CD4-positive, alpha-beta T cell treated with Interleukin-4 for 1 hour (primary cell): Measurements from ENCODE around the gene LHFPL2.

ENCODE experiments used
- DNase-seq, 2 donors: peaks; one replicate each; pipeline ENCODE4 v3.0.0-alpha.2; 2020 to 2022

Gene LHFPL2

GRCh38 chr5:78563621-78564020, 85.0 kb downstream of the LHFPL2 start:
- DNase-seq, result no peak

- DNase-seq, result no peak
Measured at GRCh38 chr5:78562714-78563330, 85.8 kb downstream of the LHFPL2 start.

GRCh38 chr5:78562001-78562400, 86.6 kb downstream of the LHFPL2 start:
- DNase-seq, result no peak

GRCh38 chr5:78561261-78561660, 87.3 kb downstream of the LHFPL2 start:
- DNase-seq, result no peak

GRCh38 chr5:78560000-78560855, 88.3 kb downstream of the LHFPL2 start:
- no peak for DNase-seq

GRCh38 chr5:78557601-78558000, 91.0 kb downstream of the LHFPL2 start:
- DNase-seq, result no peak

GRCh38 chr5:78555870-78556269, 92.7 kb downstream of the LHFPL2 start:
- DNase-seq, result no peak

GRCh38 chr5:78554670-78555069, 93.9 kb downstream of the LHFPL2 start:
- DNase-seq, result no peak

- DNase-seq, result no peak
Measured at GRCh38 chr5:78553580-78554353, 94.8 kb downstream of the LHFPL2 start.

GRCh38 chr5:78552729-78553342, 95.7 kb downstream of the LHFPL2 start:
- no peak for DNase-seq

- DNase-seq, result no peak
Measured at GRCh38 chr5:78550891-78551290, 97.7 kb downstream of the LHFPL2 start.

GRCh38 chr5:78549043-78549442, 99.5 kb downstream of the LHFPL2 start:
- DNase-seq, result peak; percentile 6 to 56

- DNase-seq, result no peak
Measured at GRCh38 chr5:78547731-78548615, 100.6 kb downstream of the LHFPL2 start.

GRCh38 chr5:78547183-78547582, 101.4 kb downstream of the LHFPL2 start:
- no peak for DNase-seq

GRCh38 chr5:78546276-78546996, 102.1 kb downstream of the LHFPL2 start:
- DNase-seq, result no peak

- no peak for DNase-seq
Measured at GRCh38 chr5:78545406-78545805, 103.2 kb downstream of the LHFPL2 start.

- no peak for DNase-seq
Measured at GRCh38 chr5:78544561-78545201, 103.9 kb downstream of the LHFPL2 start.

- DNase-seq, result no peak
Measured at GRCh38 chr5:78543916-78544315, 104.7 kb downstream of the LHFPL2 start.

GRCh38 chr5:78543292-78543691, 105.3 kb downstream of the LHFPL2 start:
- no peak for DNase-seq

GRCh38 chr5:78542321-78542840, 106.2 kb downstream of the LHFPL2 start:
- no peak for DNase-seq
